DND-41 (cell line): Measurements from ENCODE around the gene FAM110A.

Experiments
- EZH2 ChIP-seq: IDR thresholded peaks from 3 replicates; pipeline ENCODE4 v1.6.1; 2012; ENCODE audit warnings: borderline replicate concordance, low read depth, mild to moderate bottlenecking, moderate library complexity, low read length, inconsistent platforms; ENCODE audit not compliant: severe bottlenecking
- TF ChIP-seq, protein P1 (sequence below): IDR thresholded peaks from 2 replicates; pipeline ENCODE4 v1.5.1; 2012; ENCODE audit warnings: borderline replicate concordance, low read length, moderate library complexity, mild to moderate bottlenecking; ENCODE audit not compliant: poor library complexity, severe bottlenecking; ENCODE audit errors: extremely low read depth

DNA sequence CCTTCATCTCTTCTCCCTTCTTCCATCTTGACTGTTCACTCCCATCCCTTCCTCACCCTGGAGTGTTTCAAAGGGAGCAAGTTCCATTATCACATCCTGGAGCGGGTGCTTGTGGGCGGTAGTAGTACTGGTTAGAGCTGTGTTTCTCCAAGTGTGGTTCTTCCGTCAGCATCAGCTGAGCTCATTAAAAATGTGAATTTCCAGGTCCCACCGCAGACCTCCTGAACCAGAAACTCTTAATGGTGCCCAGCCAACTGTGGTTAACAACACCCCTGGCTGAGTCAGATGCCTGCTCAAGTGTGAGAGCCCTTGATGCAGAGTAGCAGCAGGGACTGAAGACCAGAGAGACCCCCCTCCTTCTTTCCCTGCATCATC lies 58.2 kb downstream of the FAM110A start:
- TF ChIP-seq, protein P1, sequence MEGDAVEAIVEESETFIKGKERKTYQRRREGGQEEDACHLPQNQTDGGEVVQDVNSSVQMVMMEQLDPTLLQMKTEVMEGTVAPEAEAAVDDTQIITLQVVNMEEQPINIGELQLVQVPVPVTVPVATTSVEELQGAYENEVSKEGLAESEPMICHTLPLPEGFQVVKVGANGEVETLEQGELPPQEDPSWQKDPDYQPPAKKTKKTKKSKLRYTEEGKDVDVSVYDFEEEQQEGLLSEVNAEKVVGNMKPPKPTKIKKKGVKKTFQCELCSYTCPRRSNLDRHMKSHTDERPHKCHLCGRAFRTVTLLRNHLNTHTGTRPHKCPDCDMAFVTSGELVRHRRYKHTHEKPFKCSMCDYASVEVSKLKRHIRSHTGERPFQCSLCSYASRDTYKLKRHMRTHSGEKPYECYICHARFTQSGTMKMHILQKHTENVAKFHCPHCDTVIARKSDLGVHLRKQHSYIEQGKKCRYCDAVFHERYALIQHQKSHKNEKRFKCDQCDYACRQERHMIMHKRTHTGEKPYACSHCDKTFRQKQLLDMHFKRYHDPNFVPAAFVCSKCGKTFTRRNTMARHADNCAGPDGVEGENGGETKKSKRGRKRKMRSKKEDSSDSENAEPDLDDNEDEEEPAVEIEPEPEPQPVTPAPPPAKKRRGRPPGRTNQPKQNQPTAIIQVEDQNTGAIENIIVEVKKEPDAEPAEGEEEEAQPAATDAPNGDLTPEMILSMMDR = no peak
- no peak for TF ChIP-seq EZH2
